Lower lobe of right lung (tissue), 2 donors: ENCODE data around the gene SLC26A6. TPM values are rescaled to one million over a fixed set of nuclear protein-coding genes. Genes with fewer than 3 reads are reported as not detected.
A peak's percentile ranks its signal among the peaks of the same experiment; 100 is the strongest.

Source experiments
- ATAC-seq, 2 donors: fragments of 200-7000 bp; cut with Tn5 transposase; one replicate each; pipeline ENCODE4 v1.9.1; 2020 to 2022; ENCODE audit warnings: mild to moderate bottlenecking in 2 of 2, moderate library complexity in 2 of 2
- DNase-seq: peaks from one replicate; pipeline ENCODE4 v3.0.0-alpha.2; 2020
- H3K27ac ChIP-seq: fragments of 200-600 bp; one replicate; pipeline ENCODE4 v1.8.0; 2022
- H3K27me3 ChIP-seq: fragments of 200-600 bp; one replicate; pipeline ENCODE4 v1.8.0; 2022; ENCODE audit warnings: low read depth
- H3K36me3 ChIP-seq: fragments of 200-600 bp; one replicate; pipeline ENCODE4 v1.8.0; 2022; ENCODE audit warnings: mild to moderate bottlenecking
- H3K4me1 ChIP-seq: fragments of 200-600 bp; one replicate; pipeline ENCODE4 v1.8.0; 2022
- H3K4me3 ChIP-seq: fragments of 200-600 bp; one replicate; pipeline ENCODE4 v1.8.0; 2022; ENCODE audit warnings: mild to moderate bottlenecking
- H3K9me3 ChIP-seq: fragments of 200-600 bp; one replicate; pipeline ENCODE4 v1.8.0; 2022
- intact Hi-C: fragments of 100-400 bp; cut with DNase I; formaldehyde crosslinking; loops from one replicate; pipeline ENCODE4 v1.11.0; 2022
- total RNA-seq: library from RNA; stranded (reverse); fragmentation: NEBNext Ultra II Directional; extraction: Animal tissue kit (Norgen Biotek cat#: 25700); gene quantifications from one replicate; pipeline ENCODE4 v1.2.1, GENCODE V29; 2021
- TF ChIP-seq, protein P1 (sequence below): fragments of 200-600 bp; IDR thresholded peaks from one replicate; pipeline ENCODE4 v1.8.0; 2022; ENCODE audit warnings: antibody characterized with exemption, mild to moderate bottlenecking
- donor health status: DM: no; HTN: yes; CAD: no; lungs with severe emphysema.

Gene SLC26A6
- total RNA-seq, 1 donor from 2014 or later: 20.8 TPM

DNA sequence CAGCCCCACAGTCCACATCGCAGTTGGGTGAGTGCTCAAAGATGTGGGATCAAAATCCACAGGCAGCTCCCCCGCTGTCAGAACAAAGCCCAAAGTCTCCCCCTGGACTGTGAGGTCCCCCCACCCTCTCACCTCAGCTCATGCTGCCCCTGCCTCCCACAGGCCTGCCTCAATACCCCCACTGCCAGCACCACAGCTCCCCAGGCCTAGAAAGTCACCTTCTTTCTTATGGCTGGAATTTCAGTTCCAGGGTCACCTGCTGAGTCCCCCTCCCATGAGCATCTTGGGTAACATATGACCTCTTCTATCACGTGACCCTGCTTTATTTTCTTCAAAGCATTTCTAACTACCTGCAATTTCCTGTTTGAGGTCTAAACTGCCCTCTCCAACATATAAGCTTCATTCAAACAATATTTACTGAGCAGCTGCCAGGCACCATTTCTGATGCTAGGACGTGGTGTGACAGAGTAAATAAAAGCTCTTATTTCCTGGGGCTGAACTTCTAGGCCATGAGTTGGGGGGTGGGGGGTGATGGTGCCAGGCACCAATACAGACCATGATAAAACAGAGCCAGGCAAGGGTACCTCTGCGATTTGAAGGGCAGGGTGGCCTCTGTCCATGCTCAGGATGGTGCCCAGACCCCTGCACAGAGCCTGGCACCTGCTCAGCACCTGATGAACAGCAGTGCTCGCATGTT is 11.3 kb downstream of the SLC26A6 start:
- ATAC-seq: no peak
- intact Hi-C loops: no loop called here
- Histone ChIP-seq H3K4me1 (no peaks in the 10 kb centered on the region), H3K36me3 (peaks cover 37% of the 10 kb centered on the region), H3K27ac (no peak overlapping the region), H3K4me3 (no peak overlapping the region), H3K27me3 (no peaks in the 10 kb centered on the region), H3K9me3 (no peaks in the 10 kb centered on the region)
- DNase-seq: no peak
- TF ChIP-seq, protein P1, sequence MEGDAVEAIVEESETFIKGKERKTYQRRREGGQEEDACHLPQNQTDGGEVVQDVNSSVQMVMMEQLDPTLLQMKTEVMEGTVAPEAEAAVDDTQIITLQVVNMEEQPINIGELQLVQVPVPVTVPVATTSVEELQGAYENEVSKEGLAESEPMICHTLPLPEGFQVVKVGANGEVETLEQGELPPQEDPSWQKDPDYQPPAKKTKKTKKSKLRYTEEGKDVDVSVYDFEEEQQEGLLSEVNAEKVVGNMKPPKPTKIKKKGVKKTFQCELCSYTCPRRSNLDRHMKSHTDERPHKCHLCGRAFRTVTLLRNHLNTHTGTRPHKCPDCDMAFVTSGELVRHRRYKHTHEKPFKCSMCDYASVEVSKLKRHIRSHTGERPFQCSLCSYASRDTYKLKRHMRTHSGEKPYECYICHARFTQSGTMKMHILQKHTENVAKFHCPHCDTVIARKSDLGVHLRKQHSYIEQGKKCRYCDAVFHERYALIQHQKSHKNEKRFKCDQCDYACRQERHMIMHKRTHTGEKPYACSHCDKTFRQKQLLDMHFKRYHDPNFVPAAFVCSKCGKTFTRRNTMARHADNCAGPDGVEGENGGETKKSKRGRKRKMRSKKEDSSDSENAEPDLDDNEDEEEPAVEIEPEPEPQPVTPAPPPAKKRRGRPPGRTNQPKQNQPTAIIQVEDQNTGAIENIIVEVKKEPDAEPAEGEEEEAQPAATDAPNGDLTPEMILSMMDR: no peak

DNA sequence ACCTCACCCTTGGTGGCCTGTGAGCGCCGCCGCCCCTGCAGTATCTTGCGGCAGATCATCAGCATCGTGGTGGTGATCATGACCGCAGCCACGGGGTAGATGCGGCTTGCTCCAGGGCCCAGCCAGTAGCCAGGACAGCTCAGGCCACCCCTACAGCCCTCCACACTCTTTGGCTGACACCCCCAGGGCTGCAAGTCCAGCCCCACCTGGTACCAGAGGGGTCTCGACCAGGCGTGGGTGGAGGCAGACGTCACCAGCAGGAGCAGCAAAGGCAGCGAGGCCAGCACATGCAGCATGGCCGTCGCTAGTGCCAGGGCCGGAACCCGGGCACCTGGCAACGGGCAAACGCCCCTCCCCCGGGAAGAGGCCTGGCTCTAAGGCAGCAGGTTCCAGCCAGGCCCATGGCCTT is 13.8 kb downstream of the SLC26A6 start, which contains the start of gene TMEM89:
TMEM89 (minus strand) TSS at position 309 of the 409 bp plus-strand sequence; CDS start at position 296, 13 bp downstream.
- Histone ChIP-seq H3K27ac (no peak within 1 kb of the TSS), H3K9me3 (peaks cover 15% of the 10 kb centered on the region), H3K36me3 (peaks cover 12% of the 10 kb centered on the region), H3K4me3 (no peak within 1 kb of the TSS), H3K27me3 (no peaks in the 10 kb centered on the region), H3K4me1 (no peaks in the 10 kb centered on the region)
- ATAC-seq: peak in 1 of 2 donors; percentile 7
- intact Hi-C loops: no loop called here
- DNase-seq: no peak
- TF ChIP-seq, protein P1: no peak

DNA sequence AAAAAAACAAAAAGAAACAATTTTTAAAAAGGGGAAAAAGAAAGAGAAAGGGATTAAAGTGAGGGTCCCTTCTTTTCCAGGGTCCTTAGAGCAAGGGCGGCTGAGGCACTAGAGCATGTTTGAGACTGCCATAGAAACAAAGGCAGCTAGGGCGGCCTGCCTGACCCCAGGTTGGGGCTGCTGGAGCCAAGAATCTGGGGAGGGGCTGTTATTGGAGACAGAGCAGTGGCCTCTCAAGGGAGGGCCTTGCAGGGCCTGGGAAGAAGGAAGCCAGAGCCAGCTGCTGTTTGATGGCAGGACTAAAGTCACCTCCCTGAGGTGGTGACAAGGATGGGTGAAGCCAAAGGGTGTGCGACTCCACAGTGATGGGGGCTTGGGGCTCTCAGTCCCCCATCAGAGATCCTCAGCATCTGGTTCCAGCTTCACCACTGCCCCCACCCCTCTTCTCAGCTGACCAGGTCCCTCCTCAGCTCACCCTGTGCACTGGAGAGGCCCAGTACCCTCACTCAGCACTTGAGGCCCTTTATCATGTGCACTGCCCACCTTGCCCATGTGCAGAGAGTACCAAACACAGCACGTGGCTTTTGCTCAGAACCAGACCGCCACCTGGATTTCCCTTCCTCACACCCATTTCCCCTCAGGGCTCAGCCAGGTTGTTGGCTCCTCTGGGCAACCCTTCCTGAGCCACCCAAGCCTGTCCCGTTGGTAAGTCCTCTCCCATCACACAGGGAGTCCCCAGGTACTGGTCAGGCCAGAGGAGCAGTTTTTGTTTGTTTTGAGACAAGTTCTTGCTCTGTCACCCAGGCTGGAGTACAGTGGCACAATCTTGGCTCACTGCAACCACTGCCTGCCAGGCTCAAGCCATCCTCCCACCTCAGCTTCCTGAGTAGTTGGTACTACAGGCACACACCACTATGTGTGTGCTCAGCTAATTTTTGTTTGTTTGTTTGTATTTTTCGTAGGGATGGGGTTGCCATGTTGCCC is 15.4 kb downstream of the SLC26A6 start:
- TF ChIP-seq, protein P1: no peak

DNA sequence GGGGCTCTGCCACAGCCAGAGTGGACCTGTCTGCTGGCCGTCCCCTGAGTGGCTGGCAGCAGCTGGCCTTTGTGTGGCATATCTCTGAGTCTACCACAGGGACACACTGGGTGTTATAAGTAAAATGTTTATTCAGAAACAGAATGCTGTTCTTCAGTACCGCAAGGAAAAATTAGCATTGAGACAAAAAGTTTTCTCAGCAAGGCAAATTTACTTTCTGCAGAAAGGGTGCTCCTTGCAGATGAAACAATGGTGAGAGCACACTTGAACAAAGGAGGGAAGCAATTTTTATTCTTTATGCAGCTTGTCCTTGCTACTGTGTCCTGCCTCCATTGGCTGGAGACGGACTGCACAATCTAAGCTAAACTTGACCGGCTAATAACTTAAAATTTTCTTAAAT is 17.7 kb downstream of the SLC26A6 start:
- no peak for DNase-seq
- Histone ChIP-seq H3K27me3 (no peaks in the 10 kb centered on the region), H3K9me3 (peaks cover 15% of the 10 kb centered on the region), H3K36me3 (no peaks in the 10 kb centered on the region), H3K4me3 (no peak overlapping the region), H3K4me1 (no peaks in the 10 kb centered on the region), H3K27ac (no peak overlapping the region)
- ATAC-seq: no peak
- TF ChIP-seq, protein P1: no peak
- intact Hi-C loops: no loop called here

More for the DNA sequence above, 15.4 kb downstream of the SLC26A6 start:
- Histone ChIP-seq H3K27ac (no peak overlapping the region), H3K36me3 (no peaks in the 10 kb centered on the region), H3K4me1 (no peaks in the 10 kb centered on the region), H3K27me3 (no peaks in the 10 kb centered on the region), H3K9me3 (peaks cover 15% of the 10 kb centered on the region), H3K4me3 (no peak overlapping the region)
- ATAC-seq (no peak), DNase-seq (no peak)
- intact Hi-C loops: no loop called here

DNA sequence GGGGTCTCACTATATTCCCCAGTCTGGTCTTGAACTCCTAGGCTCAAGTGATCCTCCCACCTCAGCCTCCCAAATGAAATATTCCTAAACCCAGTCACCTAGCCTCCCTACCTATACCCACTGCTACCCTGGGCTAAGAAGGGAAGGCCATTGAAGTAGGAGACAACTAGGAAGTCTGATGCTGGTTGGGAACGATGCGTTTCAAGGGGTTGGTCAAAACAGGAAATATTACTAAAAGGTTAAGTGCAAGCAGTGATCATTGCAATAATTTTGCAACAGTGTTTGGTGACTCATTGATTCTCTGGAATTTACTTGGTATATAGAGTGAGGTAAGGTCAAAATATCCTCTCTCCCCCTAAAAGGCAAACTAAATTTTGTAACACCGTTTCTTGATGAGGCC is 21.2 kb downstream of the SLC26A6 start:
- H3K27ac ChIP-seq: no peak overlapping the region
- ATAC-seq (no peak), DNase-seq (no peak)
- H3K4me1 ChIP-seq: peaks cover 7% of the 10 kb centered on the region
- TF ChIP-seq, protein P1: no peak
- no peak overlapping the region for H3K4me3 ChIP-seq
- intact Hi-C loops: no loop called here
- peaks cover 15% of the 10 kb centered on the region for H3K9me3 ChIP-seq
- no peaks in the 10 kb centered on the region for H3K36me3 ChIP-seq
- no peaks in the 10 kb centered on the region for H3K27me3 ChIP-seq
